GM20000 (cell line): ENCODE data around the gene CCNB1IP1.

Source experiments
- DNase-seq: peaks from one replicate; pipeline ENCODE4 v3.0.0; 2012; ENCODE audit warnings: low spot score
- TF ChIP-seq, protein P1 (sequence below): IDR thresholded peaks from 2 replicates; pipeline ENCODE4 v1.5.1; 2012; ENCODE audit warnings: mild to moderate bottlenecking, control low read depth; ENCODE audit errors: extremely low read depth, missing control alignments

The CCNB1IP1 gene

DNA sequence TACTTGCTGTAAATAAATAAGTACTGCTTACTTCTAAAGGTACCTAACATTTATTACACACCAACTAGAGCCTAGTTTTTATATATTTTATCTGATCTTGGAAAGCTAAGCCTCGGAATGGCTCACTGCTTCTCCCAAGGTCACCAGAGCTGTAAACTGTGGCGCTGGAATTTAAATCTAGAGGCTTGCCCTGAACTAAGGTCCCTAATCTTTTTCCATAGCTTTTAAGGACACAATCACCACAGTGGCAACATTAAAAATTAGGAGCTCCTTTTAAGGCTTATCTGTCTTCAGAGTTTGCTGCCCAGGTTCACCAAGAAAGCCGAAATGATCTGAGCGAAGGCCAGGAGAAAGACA, 670 bp downstream of the CCNB1IP1 start:
- no peak for DNase-seq
- TF ChIP-seq, protein P1, sequence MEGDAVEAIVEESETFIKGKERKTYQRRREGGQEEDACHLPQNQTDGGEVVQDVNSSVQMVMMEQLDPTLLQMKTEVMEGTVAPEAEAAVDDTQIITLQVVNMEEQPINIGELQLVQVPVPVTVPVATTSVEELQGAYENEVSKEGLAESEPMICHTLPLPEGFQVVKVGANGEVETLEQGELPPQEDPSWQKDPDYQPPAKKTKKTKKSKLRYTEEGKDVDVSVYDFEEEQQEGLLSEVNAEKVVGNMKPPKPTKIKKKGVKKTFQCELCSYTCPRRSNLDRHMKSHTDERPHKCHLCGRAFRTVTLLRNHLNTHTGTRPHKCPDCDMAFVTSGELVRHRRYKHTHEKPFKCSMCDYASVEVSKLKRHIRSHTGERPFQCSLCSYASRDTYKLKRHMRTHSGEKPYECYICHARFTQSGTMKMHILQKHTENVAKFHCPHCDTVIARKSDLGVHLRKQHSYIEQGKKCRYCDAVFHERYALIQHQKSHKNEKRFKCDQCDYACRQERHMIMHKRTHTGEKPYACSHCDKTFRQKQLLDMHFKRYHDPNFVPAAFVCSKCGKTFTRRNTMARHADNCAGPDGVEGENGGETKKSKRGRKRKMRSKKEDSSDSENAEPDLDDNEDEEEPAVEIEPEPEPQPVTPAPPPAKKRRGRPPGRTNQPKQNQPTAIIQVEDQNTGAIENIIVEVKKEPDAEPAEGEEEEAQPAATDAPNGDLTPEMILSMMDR: no peak

DNA sequence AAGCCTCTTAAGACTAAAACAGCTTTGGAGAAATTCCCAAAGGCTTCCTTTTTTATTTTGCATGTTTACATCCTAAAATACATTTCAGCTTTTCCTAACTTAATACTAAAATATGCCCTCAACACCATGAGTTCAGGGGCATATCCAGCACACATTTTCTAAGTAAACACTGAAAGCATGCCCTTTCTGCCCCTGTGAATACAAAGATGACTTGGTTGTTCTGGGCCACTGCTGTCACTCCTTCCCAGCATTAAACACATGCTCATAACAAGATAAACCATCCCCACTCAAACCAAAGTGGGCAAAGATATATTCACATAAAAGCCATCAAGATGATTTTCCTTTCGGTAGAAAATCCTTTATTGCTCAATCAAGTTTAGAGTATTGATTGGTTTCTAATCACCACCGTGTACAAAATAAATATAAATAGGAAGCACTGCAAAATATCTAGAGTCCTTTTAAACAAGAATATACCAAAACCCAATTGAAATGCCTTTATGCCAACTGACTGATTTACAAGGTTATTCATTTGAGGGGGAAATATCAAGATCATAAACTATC, 1.9 kb downstream of the CCNB1IP1 start:
- TF ChIP-seq, protein P1: no peak
- no peak for DNase-seq

DNA sequence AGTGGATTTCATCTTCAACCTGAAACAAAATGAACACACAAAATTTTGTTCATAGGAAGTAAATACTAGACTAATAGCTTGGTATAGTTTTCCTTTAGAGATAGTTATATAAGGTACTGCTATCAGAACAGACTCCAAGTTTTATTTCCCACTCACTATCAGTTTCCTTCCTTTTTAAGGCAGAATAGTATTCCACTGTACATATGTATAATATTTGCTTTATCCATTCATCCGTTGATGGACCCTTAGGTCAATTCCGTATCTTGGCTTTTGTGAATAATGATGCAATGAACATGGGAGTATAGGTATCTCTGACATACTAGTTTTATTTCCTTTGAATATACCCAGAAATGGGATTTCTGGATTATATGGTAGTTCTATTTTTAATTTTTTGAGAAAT, 3.7 kb downstream of the CCNB1IP1 start:
- TF ChIP-seq, protein P1: no peak
- no peak for DNase-seq

DNA sequence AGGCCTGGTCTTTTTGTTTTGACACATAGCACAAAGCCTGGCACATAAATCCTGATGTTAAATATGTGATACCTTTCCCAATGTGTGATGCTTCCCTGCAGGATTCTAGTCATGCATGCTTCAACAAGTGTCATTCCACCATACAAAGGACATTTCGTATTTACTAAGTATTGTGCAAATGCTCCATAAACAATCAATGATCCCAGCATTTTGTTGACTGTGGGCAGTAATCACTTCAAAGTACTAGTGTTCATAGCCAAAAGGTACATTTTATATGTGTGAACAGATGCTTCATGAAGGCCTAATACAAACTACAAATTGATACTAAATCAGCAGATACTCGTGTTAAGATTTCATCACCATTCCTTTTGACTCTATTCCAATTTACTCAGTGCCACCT, 4.4 kb downstream of the CCNB1IP1 start:
- TF ChIP-seq, protein P1: no peak
- no peak for DNase-seq

DNA sequence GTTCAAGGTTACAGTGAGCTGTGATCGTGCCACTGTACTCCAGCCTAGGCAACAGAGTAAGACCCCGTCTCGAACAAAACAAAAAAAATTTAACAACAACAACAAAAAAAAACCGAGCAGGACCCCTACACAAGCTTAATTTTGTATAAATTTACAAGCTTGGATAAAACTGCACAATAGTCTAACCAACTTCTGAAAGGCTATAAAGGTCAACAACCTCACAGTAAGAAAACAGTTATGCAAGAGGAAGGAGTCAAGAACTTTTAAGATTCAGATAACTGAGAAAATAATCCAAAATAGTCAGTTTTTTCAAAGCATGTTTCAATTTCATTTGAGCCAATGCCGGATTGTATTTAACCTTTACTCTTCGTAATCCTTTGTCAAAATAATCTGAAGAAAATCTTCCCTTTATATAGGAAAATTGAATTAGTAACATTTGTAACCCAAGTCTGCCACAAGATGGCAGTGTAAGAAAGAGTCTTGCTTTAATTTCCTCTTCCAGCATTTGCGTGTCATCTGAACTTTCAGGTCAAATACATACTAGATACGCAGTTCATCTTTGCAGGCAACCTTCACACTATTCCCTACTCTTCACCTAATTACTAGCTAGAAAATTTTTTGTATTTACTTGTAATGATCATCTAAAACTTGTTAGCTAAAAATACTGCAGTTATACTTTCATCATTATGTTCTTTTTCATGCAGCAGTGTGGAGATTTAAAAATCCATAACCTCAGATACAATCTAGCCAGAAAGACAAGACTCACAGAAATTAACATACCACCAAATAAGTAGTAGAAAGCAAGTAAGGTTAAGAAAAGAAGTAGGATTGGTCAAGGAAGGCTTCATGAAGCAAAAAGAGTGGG, 5.8 kb downstream of the CCNB1IP1 start:
- TF ChIP-seq, protein P1: peak; percentile 38
- peak; percentile 54 for DNase-seq

DNA sequence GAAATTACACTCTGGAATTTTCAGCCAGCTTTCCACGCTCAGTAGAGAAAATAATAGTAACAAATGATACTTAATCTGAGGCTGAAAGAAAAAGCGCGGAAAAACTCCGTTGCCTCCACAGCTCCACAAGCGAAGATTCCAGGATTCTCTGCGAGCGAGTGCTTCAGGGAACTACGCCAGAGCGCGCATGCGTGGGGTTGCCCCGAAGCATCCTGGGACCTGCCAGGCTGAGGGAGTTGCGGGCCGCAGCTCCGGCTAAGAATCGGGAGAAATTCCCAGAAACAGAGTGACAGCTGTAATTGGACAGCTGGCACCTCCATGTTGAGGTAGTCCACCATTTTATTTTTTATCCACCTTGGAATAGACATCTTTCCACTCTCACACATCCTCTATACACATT, 15.4 kb downstream of the CCNB1IP1 start:
- no peak for DNase-seq
- TF ChIP-seq, protein P1: no peak

DNA sequence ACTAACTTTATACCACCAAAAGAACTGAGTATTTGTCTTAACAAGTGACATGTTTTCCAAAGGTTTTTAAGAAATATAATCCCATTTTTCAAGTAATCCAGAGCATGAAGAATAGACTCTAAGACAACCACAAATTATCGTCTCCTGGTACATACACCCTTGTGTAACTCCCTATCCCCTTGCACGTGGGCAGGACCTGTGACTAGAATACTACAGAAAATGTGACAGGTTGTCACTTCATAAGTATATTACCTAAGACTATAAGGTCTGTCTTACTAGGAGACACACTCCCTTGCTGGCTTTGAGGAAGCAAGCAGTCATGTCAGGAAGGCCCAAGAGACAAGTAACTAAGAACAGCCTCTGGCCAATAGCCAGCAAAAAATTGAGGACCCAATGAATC, 19.1 kb downstream of the CCNB1IP1 start:
- no peak for DNase-seq
- TF ChIP-seq, protein P1: no peak
